ENCODE data around the gene KCNIP4.

The KCNIP4 gene

GRCh38 chr4:21752616-21753015 is 196.0 kb downstream of the KCNIP4 start:
- Histone ChIP-seq H3K9me3 (no peaks in the 10 kb centered on the region), H3K4me1 (ENCODE audit: control insufficient read depth in 1 of 2, insufficient read depth in 1 of 2, low read depth in 1 of 2, low read length in 1 of 2) (no peaks in the 10 kb centered on the region), H3K27me3 (no peaks in the 10 kb centered on the region), H3K4me3 (ENCODE audit: low read depth in 1 of 2, low read length in 1 of 2) (no peak overlapping the region), H3K27ac (no peak overlapping the region), H3K36me3 (no peaks in the 10 kb centered on the region)
- TF ChIP-seq CTCF (IDR thresholded peaks at IDR 0.05): no peak

GRCh38 chr4:21749924-21750323 is 198.6 kb downstream of the KCNIP4 start:
- no peak for TF ChIP-seq CTCF (IDR thresholded peaks at IDR 0.05)
- no peaks in the 10 kb centered on the region for H3K9me3 ChIP-seq
- H3K27me3 ChIP-seq: no peaks in the 10 kb centered on the region

GRCh38 chr4:21749412-21749811 is 199.2 kb downstream of the KCNIP4 start:
- TF ChIP-seq CTCF (IDR thresholded peaks at IDR 0.05): no peak
- Histone ChIP-seq H3K9me3 (no peaks in the 10 kb centered on the region), H3K36me3 (no peaks in the 10 kb centered on the region), H3K4me3 (ENCODE audit: low read depth in 1 of 2, low read length in 1 of 2) (no peak overlapping the region), H3K27me3 (no peaks in the 10 kb centered on the region), H3K4me1 (ENCODE audit: control insufficient read depth in 1 of 2, insufficient read depth in 1 of 2, low read depth in 1 of 2, low read length in 1 of 2) (no peaks in the 10 kb centered on the region), H3K27ac (no peak overlapping the region)

More at GRCh38 chr4:21749924-21750323, 198.6 kb downstream of the KCNIP4 start:
- Histone ChIP-seq H3K4me3 (ENCODE audit: low read depth in 1 of 2, low read length in 1 of 2) (no peak overlapping the region), H3K4me1 (ENCODE audit: control insufficient read depth in 1 of 2, insufficient read depth in 1 of 2, low read depth in 1 of 2, low read length in 1 of 2) (no peaks in the 10 kb centered on the region), H3K27ac (no peak overlapping the region), H3K36me3 (no peaks in the 10 kb centered on the region)

GRCh38 chr4:21744046-21744445 is 204.5 kb downstream of the KCNIP4 start:
- Histone ChIP-seq H3K36me3 (no peaks in the 10 kb centered on the region), H3K4me3 (ENCODE audit: low read depth in 1 of 2, low read length in 1 of 2) (no peak overlapping the region), H3K4me1 (ENCODE audit: control insufficient read depth in 1 of 2, insufficient read depth in 1 of 2, low read depth in 1 of 2, low read length in 1 of 2) (no peaks in the 10 kb centered on the region), H3K27ac (no peak overlapping the region), H3K9me3 (no peaks in the 10 kb centered on the region), H3K27me3 (no peaks in the 10 kb centered on the region)
- TF ChIP-seq CTCF (IDR thresholded peaks at IDR 0.05): no peak

GRCh38 chr4:21742326-21742725 is 206.2 kb downstream of the KCNIP4 start:
- H3K27me3 ChIP-seq: no peaks in the 10 kb centered on the region
- TF ChIP-seq CTCF (IDR thresholded peaks at IDR 0.05): no peak
- no peak overlapping the region for H3K27ac ChIP-seq
- H3K4me3 ChIP-seq (ENCODE audit: low read depth in 1 of 2, low read length in 1 of 2): no peak overlapping the region
- no peaks in the 10 kb centered on the region for H3K4me1 ChIP-seq (ENCODE audit: control insufficient read depth in 1 of 2, insufficient read depth in 1 of 2, low read depth in 1 of 2, low read length in 1 of 2)
- no peaks in the 10 kb centered on the region for H3K36me3 ChIP-seq
- H3K9me3 ChIP-seq: no peaks in the 10 kb centered on the region

- Histone ChIP-seq H3K27me3 (no peaks in the 10 kb centered on the region), H3K36me3 (no peaks in the 10 kb centered on the region), H3K4me1 (ENCODE audit: control insufficient read depth in 1 of 2, insufficient read depth in 1 of 2, low read depth in 1 of 2, low read length in 1 of 2) (no peaks in the 10 kb centered on the region), H3K27ac (no peak overlapping the region), H3K4me3 (ENCODE audit: low read depth in 1 of 2, low read length in 1 of 2) (no peak overlapping the region), H3K9me3 (no peaks in the 10 kb centered on the region)
- no peak for TF ChIP-seq CTCF (IDR thresholded peaks at IDR 0.05)
Measured at GRCh38 chr4:21738821-21739220, 209.8 kb downstream of the KCNIP4 start.

All from neutrophil (primary cell).